ENCODE measurements around the gene C16orf54.
"Not testable (repeated sequence)": the region's sequence is repeated elsewhere in the genome, so short reads cannot be mapped to it uniquely, and the experiment has no call there.

DNA sequence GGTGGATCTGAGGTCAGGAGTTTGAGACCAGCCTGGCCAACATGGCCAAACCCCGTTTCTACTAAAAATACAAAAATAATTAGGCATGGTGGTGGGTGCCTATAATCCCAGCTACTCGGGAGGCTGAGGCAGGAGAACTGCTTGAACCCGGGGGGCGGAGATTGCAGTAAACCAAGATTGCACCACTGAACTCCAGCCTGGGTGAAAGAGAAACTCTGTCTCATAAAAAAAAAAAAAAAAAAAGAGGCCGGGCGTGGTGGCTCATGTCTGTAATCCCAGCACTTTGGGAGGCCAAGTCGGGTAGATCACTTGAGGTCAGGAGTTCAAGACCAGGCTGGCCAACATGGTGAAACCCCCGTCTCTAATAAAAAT, 15.5 kb upstream of the C16orf54 start:
- TF ChIP-seq, protein P1, sequence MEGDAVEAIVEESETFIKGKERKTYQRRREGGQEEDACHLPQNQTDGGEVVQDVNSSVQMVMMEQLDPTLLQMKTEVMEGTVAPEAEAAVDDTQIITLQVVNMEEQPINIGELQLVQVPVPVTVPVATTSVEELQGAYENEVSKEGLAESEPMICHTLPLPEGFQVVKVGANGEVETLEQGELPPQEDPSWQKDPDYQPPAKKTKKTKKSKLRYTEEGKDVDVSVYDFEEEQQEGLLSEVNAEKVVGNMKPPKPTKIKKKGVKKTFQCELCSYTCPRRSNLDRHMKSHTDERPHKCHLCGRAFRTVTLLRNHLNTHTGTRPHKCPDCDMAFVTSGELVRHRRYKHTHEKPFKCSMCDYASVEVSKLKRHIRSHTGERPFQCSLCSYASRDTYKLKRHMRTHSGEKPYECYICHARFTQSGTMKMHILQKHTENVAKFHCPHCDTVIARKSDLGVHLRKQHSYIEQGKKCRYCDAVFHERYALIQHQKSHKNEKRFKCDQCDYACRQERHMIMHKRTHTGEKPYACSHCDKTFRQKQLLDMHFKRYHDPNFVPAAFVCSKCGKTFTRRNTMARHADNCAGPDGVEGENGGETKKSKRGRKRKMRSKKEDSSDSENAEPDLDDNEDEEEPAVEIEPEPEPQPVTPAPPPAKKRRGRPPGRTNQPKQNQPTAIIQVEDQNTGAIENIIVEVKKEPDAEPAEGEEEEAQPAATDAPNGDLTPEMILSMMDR (conservative IDR thresholded peaks at IDR 0.05), result not testable (repeated sequence)
- not testable (repeated sequence) for TF ChIP-seq ZFX (IDR thresholded peaks at IDR 0.05)

Measured in C4-2B (cell line).